Measurements from ENCODE around the gene KCNQ1. TPM values are rescaled to one million over a fixed set of nuclear protein-coding genes. Genes with fewer than 3 reads are reported as not detected.
A peak's percentile ranks its signal among the peaks of the same experiment; 100 is the strongest.

Gene KCNQ1
- total RNA-seq, 5 donors from 2014 or later (not counting 1 experiment from before 2014, with no cell fraction given), result 20.9 to 32.9 (median 24.0) TPM

GRCh38 chr11:2837096-2837601 is 392.3 kb downstream of the KCNQ1 start:
- no peaks in the 10 kb centered on the region for H3K9me3 Mint-ChIP-seq
- H3K27ac Mint-ChIP-seq, result no peak overlapping the region
- Histone ChIP-seq H3K4me1 (ENCODE audit: control insufficient read depth in 1 of 2, extremely low read depth in 1 of 2, insufficient read depth in 2 of 2, low read length in 2 of 2) (no peaks in the 10 kb centered on the region), H3K27me3 (replicated peaks in 1 of 2; ENCODE audit: control insufficient read depth in 2 of 2, extremely low read depth in 1 of 2, insufficient read depth in 2 of 2, low read length in 1 of 2) (no peaks in the 10 kb centered on the region), H3K27ac (ENCODE audit: low read length) (no peak overlapping the region), H3K4me3 (ENCODE audit: control insufficient read depth in 1 of 2, extremely low read depth in 1 of 2, low read length in 1 of 2) (no peak overlapping the region), H3K36me3 (ENCODE audit: control insufficient read depth in 2 of 2, extremely low read depth in 1 of 2, insufficient read depth in 1 of 2, low read length in 1 of 2) (peaks cover 0 to 7% of the 10 kb centered on the region in 2 donors), H3K9me3 (no peaks in the 10 kb centered on the region)
- POLR2A ChIA-PET, result no interaction called here
- CTCF ChIA-PET, result no interaction called here
- DNase-seq (no peak), ATAC-seq (replicated peaks in 1 of 4) (no peak)
- H3K36me3 Mint-ChIP-seq, result no peaks in the 10 kb centered on the region
- H3K4me3 Mint-ChIP-seq, result no peak overlapping the region
- no peaks in the 10 kb centered on the region for H3K27me3 Mint-ChIP-seq
- WGBS (ENCODE audit: insufficient coverage), result 82% methylated on average over 16 of the region's 20 CpGs
- peaks cover 1 to 4% (median 3%) of the 10 kb centered on the region in 3 donors for H3K4me1 Mint-ChIP-seq

DNA sequence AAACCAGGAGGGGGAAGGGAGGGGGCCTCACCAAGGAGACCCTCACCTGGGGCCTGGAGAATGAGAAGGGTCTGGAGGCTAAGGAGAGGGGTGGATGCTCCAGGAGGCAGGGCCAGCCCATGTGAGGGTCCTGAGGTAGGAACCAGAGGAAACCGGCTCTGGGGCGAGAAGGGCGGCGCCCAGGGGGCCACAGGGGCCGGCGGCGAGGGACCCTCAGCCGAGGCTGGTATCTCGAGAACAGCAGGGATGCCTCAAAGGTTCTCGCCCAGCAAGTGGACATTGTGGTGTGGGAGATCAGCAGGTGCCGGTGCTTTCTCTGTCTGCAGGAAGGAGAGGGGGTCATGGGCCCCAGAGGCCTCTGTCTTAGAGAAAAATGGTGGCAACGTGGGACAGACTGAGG is 392.8 kb downstream of the KCNQ1 start:
- no peak for ATAC-seq (replicated peaks in 1 of 4)
- H3K27me3 Mint-ChIP-seq, result no peaks in the 10 kb centered on the region
- Histone ChIP-seq H3K4me3 (ENCODE audit: control insufficient read depth in 1 of 2, extremely low read depth in 1 of 2, low read length in 1 of 2) (no peak overlapping the region), H3K9me3 (no peaks in the 10 kb centered on the region), H3K4me1 (ENCODE audit: control insufficient read depth in 1 of 2, extremely low read depth in 1 of 2, insufficient read depth in 2 of 2, low read length in 2 of 2) (no peaks in the 10 kb centered on the region), H3K27me3 (replicated peaks in 1 of 2; ENCODE audit: control insufficient read depth in 2 of 2, extremely low read depth in 1 of 2, insufficient read depth in 2 of 2, low read length in 1 of 2) (no peaks in the 10 kb centered on the region), H3K36me3 (ENCODE audit: control insufficient read depth in 2 of 2, extremely low read depth in 1 of 2, insufficient read depth in 1 of 2, low read length in 1 of 2) (peaks cover 0 to 7% of the 10 kb centered on the region in 2 donors), H3K27ac (ENCODE audit: low read length) (no peak overlapping the region)
- no peaks in the 10 kb centered on the region for H3K36me3 Mint-ChIP-seq
- peak overlapping the region in 1 of 2 donors; percentile 48 for H3K27ac Mint-ChIP-seq
- CTCF ChIA-PET, result no interaction called here
- no peak overlapping the region for H3K4me3 Mint-ChIP-seq
- POLR2A ChIA-PET, result no interaction called here
- H3K9me3 Mint-ChIP-seq, result no peaks in the 10 kb centered on the region
- DNase-seq, result no peak
- WGBS (ENCODE audit: insufficient coverage), result 78% methylated on average over 9 of the region's 12 CpGs
- peaks cover 5 to 8% (median 5%) of the 10 kb centered on the region in 3 donors for H3K4me1 Mint-ChIP-seq

GRCh38 chr11:2838091-2838490 is 393.3 kb downstream of the KCNQ1 start:
- CTCF ChIA-PET, result no interaction called here
- peak overlapping the region in 1 of 2 donors; percentile 48 for H3K27ac Mint-ChIP-seq
- no peak overlapping the region for H3K4me3 Mint-ChIP-seq
- H3K27me3 ChIP-seq (replicated peaks in 1 of 2; ENCODE audit: control insufficient read depth in 2 of 2, extremely low read depth in 1 of 2, insufficient read depth in 2 of 2, low read length in 1 of 2), result no peaks in the 10 kb centered on the region
- H3K36me3 ChIP-seq (ENCODE audit: control insufficient read depth in 2 of 2, extremely low read depth in 1 of 2, insufficient read depth in 1 of 2, low read length in 1 of 2), result peaks cover 0 to 7% of the 10 kb centered on the region in 2 donors
- H3K9me3 Mint-ChIP-seq, result no peaks in the 10 kb centered on the region
- POLR2A ChIA-PET, result no interaction called here
- no peaks in the 10 kb centered on the region for H3K9me3 ChIP-seq
- no peak overlapping the region for H3K27ac ChIP-seq (ENCODE audit: low read length)
- H3K36me3 Mint-ChIP-seq, result no peaks in the 10 kb centered on the region
- 55% methylated on average over 11 of the region's 11 CpGs for WGBS (ENCODE audit: insufficient coverage)
- no peaks in the 10 kb centered on the region for H3K4me1 ChIP-seq (ENCODE audit: control insufficient read depth in 1 of 2, extremely low read depth in 1 of 2, insufficient read depth in 2 of 2, low read length in 2 of 2)
- no peak overlapping the region for H3K4me3 ChIP-seq (ENCODE audit: control insufficient read depth in 1 of 2, extremely low read depth in 1 of 2, low read length in 1 of 2)
- peaks cover 5 to 10% (median 8%) of the 10 kb centered on the region in 3 donors for H3K4me1 Mint-ChIP-seq
- no peak for ATAC-seq (replicated peaks in 1 of 4)
- no peak for DNase-seq
- H3K27me3 Mint-ChIP-seq, result no peaks in the 10 kb centered on the region

GRCh38 chr11:2838676-2839294 is 394.0 kb downstream of the KCNQ1 start:
- peaks cover 5 to 10% (median 10%) of the 10 kb centered on the region in 3 donors for H3K4me1 Mint-ChIP-seq
- no peaks in the 10 kb centered on the region for H3K27me3 ChIP-seq (replicated peaks in 1 of 2; ENCODE audit: control insufficient read depth in 2 of 2, extremely low read depth in 1 of 2, insufficient read depth in 2 of 2, low read length in 1 of 2)
- no peaks in the 10 kb centered on the region for H3K36me3 Mint-ChIP-seq
- 83% methylated on average over 11 of the region's 25 CpGs for WGBS (ENCODE audit: insufficient coverage)
- H3K9me3 Mint-ChIP-seq, result no peaks in the 10 kb centered on the region
- ChIA-PET POLR2A (no interaction called here), CTCF (no interaction called here)
- no peak overlapping the region for H3K4me3 Mint-ChIP-seq
- H3K4me3 ChIP-seq (ENCODE audit: control insufficient read depth in 1 of 2, extremely low read depth in 1 of 2, low read length in 1 of 2), result no peak overlapping the region
- no peak overlapping the region for H3K27ac Mint-ChIP-seq
- no peaks in the 10 kb centered on the region for H3K27me3 Mint-ChIP-seq
- H3K36me3 ChIP-seq (ENCODE audit: control insufficient read depth in 2 of 2, extremely low read depth in 1 of 2, insufficient read depth in 1 of 2, low read length in 1 of 2), result peaks cover 0 to 7% of the 10 kb centered on the region in 2 donors
- no peak for ATAC-seq (replicated peaks in 1 of 4)
- no peaks in the 10 kb centered on the region for H3K9me3 ChIP-seq
- DNase-seq, result no peak
- H3K27ac ChIP-seq (ENCODE audit: low read length), result no peak overlapping the region
- H3K4me1 ChIP-seq (ENCODE audit: control insufficient read depth in 1 of 2, extremely low read depth in 1 of 2, insufficient read depth in 2 of 2, low read length in 2 of 2), result no peaks in the 10 kb centered on the region

- ATAC-seq (replicated peaks in 1 of 4) (no peak), DNase-seq (no peak)
- Histone ChIP-seq H3K36me3 (ENCODE audit: control insufficient read depth in 2 of 2, extremely low read depth in 1 of 2, insufficient read depth in 1 of 2, low read length in 1 of 2) (peaks cover 0 to 7% of the 10 kb centered on the region in 2 donors), H3K27ac (ENCODE audit: low read length) (no peak overlapping the region), H3K4me1 (ENCODE audit: control insufficient read depth in 1 of 2, extremely low read depth in 1 of 2, insufficient read depth in 2 of 2, low read length in 2 of 2) (no peaks in the 10 kb centered on the region), H3K4me3 (ENCODE audit: control insufficient read depth in 1 of 2, extremely low read depth in 1 of 2, low read length in 1 of 2) (no peak overlapping the region), H3K27me3 (replicated peaks in 1 of 2; ENCODE audit: control insufficient read depth in 2 of 2, extremely low read depth in 1 of 2, insufficient read depth in 2 of 2, low read length in 1 of 2) (no peaks in the 10 kb centered on the region), H3K9me3 (no peaks in the 10 kb centered on the region)
- WGBS (ENCODE audit: insufficient coverage), result 84% methylated on average over 23 of the region's 23 CpGs
- Mint-ChIP-seq H3K27me3 (no peaks in the 10 kb centered on the region), H3K4me3 (no peak overlapping the region), H3K4me1 (peaks cover 5 to 12% (median 10%) of the 10 kb centered on the region in 3 donors), H3K36me3 (no peaks in the 10 kb centered on the region), H3K9me3 (no peaks in the 10 kb centered on the region), H3K27ac (no peak overlapping the region)
- POLR2A ChIA-PET, result no interaction called here
- CTCF ChIA-PET, result no interaction called here
Measured at GRCh38 chr11:2839395-2839943, 394.7 kb downstream of the KCNQ1 start.

- H3K9me3 ChIP-seq, result no peaks in the 10 kb centered on the region
- ATAC-seq (replicated peaks in 1 of 4) (no peak), DNase-seq (no peak)
- CTCF ChIA-PET, result no interaction called here
- no peak overlapping the region for H3K27ac ChIP-seq (ENCODE audit: low read length)
- POLR2A ChIA-PET, result no interaction called here
- H3K4me1 Mint-ChIP-seq, result peaks cover 5 to 12% (median 10%) of the 10 kb centered on the region in 3 donors
- H3K4me3 ChIP-seq (ENCODE audit: control insufficient read depth in 1 of 2, extremely low read depth in 1 of 2, low read length in 1 of 2), result no peak overlapping the region
- no peak overlapping the region for H3K27ac Mint-ChIP-seq
- H3K36me3 ChIP-seq (ENCODE audit: control insufficient read depth in 2 of 2, extremely low read depth in 1 of 2, insufficient read depth in 1 of 2, low read length in 1 of 2), result no peaks in the 10 kb centered on the region
- no peaks in the 10 kb centered on the region for H3K36me3 Mint-ChIP-seq
- H3K4me3 Mint-ChIP-seq, result no peak overlapping the region
- H3K27me3 Mint-ChIP-seq, result no peaks in the 10 kb centered on the region
- no peaks in the 10 kb centered on the region for H3K4me1 ChIP-seq (ENCODE audit: control insufficient read depth in 1 of 2, extremely low read depth in 1 of 2, insufficient read depth in 2 of 2, low read length in 2 of 2)
- 83% methylated on average over 25 of the region's 26 CpGs for WGBS (ENCODE audit: insufficient coverage)
- H3K9me3 Mint-ChIP-seq, result no peaks in the 10 kb centered on the region
- H3K27me3 ChIP-seq (replicated peaks in 1 of 2; ENCODE audit: control insufficient read depth in 2 of 2, extremely low read depth in 1 of 2, insufficient read depth in 2 of 2, low read length in 1 of 2), result no peaks in the 10 kb centered on the region
Measured at GRCh38 chr11:2841411-2842190, 396.8 kb downstream of the KCNQ1 start.

Data from T-cell (primary cell).